Measurements from ENCODE around the gene METAP2. TPM values are rescaled to one million over a fixed set of nuclear protein-coding genes. Genes with fewer than 3 reads are reported as not detected.

The METAP2 gene
- total RNA-seq, 1 experiment from 2014 or later = 112 TPM

DNA sequence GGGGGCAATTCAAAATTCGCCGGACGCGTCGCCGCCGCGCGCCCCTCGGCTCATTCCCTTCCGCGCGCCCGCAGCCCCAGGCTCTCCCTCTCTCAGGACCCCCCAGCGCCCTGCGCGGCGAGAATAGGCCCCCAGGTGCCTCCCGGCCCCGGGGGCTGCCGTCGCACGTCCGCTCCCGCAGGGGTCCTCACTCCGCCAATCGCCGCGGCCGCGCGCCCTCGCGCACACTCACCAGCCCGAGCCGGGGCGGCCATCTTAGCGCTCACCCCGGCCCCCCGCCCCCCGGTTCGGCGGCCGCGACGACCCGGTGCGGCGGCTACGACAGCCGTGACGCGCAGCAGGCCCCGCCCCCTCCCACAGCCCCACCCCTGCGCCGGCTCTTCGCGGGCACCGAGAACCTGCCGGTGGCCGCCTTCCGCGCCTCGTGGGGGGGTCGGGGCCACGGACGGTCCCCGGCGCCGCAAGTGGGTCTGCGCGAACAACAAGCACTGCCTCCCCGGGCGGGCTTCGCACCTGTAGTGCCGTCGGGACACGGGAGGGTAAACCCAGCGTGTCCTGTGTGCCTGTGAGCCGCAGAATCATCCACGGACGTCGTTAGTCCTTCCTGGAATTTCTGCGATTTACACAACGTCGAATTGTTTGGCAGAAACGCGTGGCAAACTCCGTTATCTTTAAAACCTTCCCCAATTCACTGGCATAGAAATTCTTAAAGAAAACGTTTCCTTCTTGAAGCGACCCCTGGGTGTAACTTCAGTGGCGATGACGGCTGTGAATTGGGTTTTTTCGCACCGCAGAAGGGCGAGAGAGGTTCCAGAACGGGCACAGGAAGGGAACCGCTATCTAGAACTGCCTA is 74.8 kb downstream of the METAP2 start (continued):
- TF ChIP-seq, protein P1, sequence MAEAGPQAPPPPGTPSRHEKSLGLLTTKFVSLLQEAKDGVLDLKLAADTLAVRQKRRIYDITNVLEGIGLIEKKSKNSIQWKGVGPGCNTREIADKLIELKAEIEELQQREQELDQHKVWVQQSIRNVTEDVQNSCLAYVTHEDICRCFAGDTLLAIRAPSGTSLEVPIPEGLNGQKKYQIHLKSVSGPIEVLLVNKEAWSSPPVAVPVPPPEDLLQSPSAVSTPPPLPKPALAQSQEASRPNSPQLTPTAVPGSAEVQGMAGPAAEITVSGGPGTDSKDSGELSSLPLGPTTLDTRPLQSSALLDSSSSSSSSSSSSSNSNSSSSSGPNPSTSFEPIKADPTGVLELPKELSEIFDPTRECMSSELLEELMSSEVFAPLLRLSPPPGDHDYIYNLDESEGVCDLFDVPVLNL (CRISPR knock-in tag; IDR thresholded peaks at IDR 0.05; ENCODE audit: borderline replicate concordance, low read depth) = no peak
- TF ChIP-seq, protein P2, sequence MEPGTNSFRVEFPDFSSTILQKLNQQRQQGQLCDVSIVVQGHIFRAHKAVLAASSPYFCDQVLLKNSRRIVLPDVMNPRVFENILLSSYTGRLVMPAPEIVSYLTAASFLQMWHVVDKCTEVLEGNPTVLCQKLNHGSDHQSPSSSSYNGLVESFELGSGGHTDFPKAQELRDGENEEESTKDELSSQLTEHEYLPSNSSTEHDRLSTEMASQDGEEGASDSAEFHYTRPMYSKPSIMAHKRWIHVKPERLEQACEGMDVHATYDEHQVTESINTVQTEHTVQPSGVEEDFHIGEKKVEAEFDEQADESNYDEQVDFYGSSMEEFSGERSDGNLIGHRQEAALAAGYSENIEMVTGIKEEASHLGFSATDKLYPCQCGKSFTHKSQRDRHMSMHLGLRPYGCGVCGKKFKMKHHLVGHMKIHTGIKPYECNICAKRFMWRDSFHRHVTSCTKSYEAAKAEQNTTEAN (CRISPR knock-in tag; IDR thresholded peaks at IDR 0.05) = 0 out of 2 replicates have a peak, but pooled peaks have one; percentile 18
- TF ChIP-seq SMAD4 (CRISPR knock-in tag; IDR thresholded peaks at IDR 0.05) = no peak
- TF ChIP-seq, protein P3, sequence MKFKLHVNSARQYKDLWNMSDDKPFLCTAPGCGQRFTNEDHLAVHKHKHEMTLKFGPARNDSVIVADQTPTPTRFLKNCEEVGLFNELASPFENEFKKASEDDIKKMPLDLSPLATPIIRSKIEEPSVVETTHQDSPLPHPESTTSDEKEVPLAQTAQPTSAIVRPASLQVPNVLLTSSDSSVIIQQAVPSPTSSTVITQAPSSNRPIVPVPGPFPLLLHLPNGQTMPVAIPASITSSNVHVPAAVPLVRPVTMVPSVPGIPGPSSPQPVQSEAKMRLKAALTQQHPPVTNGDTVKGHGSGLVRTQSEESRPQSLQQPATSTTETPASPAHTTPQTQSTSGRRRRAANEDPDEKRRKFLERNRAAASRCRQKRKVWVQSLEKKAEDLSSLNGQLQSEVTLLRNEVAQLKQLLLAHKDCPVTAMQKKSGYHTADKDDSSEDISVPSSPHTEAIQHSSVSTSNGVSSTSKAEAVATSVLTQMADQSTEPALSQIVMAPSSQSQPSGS (CRISPR knock-in tag; IDR thresholded peaks at IDR 0.05; ENCODE audit: borderline replicate concordance, low read depth) = no peak
- TF ChIP-seq, protein P4, sequence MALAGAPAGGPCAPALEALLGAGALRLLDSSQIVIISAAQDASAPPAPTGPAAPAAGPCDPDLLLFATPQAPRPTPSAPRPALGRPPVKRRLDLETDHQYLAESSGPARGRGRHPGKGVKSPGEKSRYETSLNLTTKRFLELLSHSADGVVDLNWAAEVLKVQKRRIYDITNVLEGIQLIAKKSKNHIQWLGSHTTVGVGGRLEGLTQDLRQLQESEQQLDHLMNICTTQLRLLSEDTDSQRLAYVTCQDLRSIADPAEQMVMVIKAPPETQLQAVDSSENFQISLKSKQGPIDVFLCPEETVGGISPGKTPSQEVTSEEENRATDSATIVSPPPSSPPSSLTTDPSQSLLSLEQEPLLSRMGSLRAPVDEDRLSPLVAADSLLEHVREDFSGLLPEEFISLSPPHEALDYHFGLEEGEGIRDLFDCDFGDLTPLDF (CRISPR knock-in tag; IDR thresholded peaks at IDR 0.05) = no peak
- TF ChIP-seq, protein P5, sequence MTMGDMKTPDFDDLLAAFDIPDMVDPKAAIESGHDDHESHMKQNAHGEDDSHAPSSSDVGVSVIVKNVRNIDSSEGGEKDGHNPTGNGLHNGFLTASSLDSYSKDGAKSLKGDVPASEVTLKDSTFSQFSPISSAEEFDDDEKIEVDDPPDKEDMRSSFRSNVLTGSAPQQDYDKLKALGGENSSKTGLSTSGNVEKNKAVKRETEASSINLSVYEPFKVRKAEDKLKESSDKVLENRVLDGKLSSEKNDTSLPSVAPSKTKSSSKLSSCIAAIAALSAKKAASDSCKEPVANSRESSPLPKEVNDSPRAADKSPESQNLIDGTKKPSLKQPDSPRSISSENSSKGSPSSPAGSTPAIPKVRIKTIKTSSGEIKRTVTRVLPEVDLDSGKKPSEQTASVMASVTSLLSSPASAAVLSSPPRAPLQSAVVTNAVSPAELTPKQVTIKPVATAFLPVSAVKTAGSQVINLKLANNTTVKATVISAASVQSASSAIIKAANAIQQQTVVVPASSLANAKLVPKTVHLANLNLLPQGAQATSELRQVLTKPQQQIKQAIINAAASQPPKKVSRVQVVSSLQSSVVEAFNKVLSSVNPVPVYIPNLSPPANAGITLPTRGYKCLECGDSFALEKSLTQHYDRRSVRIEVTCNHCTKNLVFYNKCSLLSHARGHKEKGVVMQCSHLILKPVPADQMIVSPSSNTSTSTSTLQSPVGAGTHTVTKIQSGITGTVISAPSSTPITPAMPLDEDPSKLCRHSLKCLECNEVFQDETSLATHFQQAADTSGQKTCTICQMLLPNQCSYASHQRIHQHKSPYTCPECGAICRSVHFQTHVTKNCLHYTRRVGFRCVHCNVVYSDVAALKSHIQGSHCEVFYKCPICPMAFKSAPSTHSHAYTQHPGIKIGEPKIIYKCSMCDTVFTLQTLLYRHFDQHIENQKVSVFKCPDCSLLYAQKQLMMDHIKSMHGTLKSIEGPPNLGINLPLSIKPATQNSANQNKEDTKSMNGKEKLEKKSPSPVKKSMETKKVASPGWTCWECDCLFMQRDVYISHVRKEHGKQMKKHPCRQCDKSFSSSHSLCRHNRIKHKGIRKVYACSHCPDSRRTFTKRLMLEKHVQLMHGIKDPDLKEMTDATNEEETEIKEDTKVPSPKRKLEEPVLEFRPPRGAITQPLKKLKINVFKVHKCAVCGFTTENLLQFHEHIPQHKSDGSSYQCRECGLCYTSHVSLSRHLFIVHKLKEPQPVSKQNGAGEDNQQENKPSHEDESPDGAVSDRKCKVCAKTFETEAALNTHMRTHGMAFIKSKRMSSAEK (CRISPR knock-in tag; IDR thresholded peaks at IDR 0.05; ENCODE audit: borderline replicate concordance) = 0 out of 2 replicates have a peak, but pooled peaks have one; percentile 22
- no peak for TF ChIP-seq JAZF1 (CRISPR knock-in tag; IDR thresholded peaks at IDR 0.05)
- TF ChIP-seq ZNF263 (CRISPR knock-in tag; IDR thresholded peaks at IDR 0.05; ENCODE audit: low read depth) = no peak
- TF ChIP-seq FOXP1 (CRISPR knock-in tag; IDR thresholded peaks at IDR 0.05; ENCODE audit: borderline replicate concordance) = no peak; the same call in 1 of the 2 replicates
- TF ChIP-seq SMAD3 (CRISPR knock-in tag; IDR thresholded peaks at IDR 0.05; ENCODE audit: borderline replicate concordance) = no peak
- TF ChIP-seq, protein P6, sequence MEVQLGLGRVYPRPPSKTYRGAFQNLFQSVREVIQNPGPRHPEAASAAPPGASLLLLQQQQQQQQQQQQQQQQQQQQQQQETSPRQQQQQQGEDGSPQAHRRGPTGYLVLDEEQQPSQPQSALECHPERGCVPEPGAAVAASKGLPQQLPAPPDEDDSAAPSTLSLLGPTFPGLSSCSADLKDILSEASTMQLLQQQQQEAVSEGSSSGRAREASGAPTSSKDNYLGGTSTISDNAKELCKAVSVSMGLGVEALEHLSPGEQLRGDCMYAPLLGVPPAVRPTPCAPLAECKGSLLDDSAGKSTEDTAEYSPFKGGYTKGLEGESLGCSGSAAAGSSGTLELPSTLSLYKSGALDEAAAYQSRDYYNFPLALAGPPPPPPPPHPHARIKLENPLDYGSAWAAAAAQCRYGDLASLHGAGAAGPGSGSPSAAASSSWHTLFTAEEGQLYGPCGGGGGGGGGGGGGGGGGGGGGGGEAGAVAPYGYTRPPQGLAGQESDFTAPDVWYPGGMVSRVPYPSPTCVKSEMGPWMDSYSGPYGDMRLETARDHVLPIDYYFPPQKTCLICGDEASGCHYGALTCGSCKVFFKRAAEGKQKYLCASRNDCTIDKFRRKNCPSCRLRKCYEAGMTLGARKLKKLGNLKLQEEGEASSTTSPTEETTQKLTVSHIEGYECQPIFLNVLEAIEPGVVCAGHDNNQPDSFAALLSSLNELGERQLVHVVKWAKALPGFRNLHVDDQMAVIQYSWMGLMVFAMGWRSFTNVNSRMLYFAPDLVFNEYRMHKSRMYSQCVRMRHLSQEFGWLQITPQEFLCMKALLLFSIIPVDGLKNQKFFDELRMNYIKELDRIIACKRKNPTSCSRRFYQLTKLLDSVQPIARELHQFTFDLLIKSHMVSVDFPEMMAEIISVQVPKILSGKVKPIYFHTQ (CRISPR knock-in tag; IDR thresholded peaks at IDR 0.05) = no peak
- no peak for TF ChIP-seq RORB (CRISPR knock-in tag; IDR thresholded peaks at IDR 0.05)
- TF ChIP-seq MYBL2 (CRISPR knock-in tag; IDR thresholded peaks at IDR 0.05) = no peak
- no peak for TF ChIP-seq NR2C2 (CRISPR knock-in tag; IDR thresholded peaks at IDR 0.05)
- peak; percentile 46; the same call in 1 of the 2 replicates for TF ChIP-seq TP53 (CRISPR knock-in tag; IDR thresholded peaks at IDR 0.05)
- TF ChIP-seq, protein P7, sequence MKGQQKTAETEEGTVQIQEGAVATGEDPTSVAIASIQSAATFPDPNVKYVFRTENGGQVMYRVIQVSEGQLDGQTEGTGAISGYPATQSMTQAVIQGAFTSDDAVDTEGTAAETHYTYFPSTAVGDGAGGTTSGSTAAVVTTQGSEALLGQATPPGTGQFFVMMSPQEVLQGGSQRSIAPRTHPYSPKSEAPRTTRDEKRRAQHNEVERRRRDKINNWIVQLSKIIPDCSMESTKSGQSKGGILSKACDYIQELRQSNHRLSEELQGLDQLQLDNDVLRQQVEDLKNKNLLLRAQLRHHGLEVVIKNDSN (CRISPR knock-in tag; IDR thresholded peaks at IDR 0.05) = no peak
- TF ChIP-seq, protein P8, sequence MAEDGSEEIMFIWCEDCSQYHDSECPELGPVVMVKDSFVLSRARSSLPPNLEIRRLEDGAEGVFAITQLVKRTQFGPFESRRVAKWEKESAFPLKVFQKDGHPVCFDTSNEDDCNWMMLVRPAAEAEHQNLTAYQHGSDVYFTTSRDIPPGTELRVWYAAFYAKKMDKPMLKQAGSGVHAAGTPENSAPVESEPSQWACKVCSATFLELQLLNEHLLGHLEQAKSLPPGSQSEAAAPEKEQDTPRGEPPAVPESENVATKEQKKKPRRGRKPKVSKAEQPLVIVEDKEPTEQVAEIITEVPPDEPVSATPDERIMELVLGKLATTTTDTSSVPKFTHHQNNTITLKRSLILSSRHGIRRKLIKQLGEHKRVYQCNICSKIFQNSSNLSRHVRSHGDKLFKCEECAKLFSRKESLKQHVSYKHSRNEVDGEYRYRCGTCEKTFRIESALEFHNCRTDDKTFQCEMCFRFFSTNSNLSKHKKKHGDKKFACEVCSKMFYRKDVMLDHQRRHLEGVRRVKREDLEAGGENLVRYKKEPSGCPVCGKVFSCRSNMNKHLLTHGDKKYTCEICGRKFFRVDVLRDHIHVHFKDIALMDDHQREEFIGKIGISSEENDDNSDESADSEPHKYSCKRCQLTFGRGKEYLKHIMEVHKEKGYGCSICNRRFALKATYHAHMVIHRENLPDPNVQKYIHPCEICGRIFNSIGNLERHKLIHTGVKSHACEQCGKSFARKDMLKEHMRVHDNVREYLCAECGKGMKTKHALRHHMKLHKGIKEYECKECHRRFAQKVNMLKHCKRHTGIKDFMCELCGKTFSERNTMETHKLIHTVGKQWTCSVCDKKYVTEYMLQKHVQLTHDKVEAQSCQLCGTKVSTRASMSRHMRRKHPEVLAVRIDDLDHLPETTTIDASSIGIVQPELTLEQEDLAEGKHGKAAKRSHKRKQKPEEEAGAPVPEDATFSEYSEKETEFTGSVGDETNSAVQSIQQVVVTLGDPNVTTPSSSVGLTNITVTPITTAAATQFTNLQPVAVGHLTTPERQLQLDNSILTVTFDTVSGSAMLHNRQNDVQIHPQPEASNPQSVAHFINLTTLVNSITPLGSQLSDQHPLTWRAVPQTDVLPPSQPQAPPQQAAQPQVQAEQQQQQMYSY (CRISPR knock-in tag; IDR thresholded peaks at IDR 0.05) = no peak
- TF ChIP-seq NFE2L1 (CRISPR knock-in tag; IDR thresholded peaks at IDR 0.05) = no peak; the same call in 1 of the 2 replicates
- TF ChIP-seq, protein P9, sequence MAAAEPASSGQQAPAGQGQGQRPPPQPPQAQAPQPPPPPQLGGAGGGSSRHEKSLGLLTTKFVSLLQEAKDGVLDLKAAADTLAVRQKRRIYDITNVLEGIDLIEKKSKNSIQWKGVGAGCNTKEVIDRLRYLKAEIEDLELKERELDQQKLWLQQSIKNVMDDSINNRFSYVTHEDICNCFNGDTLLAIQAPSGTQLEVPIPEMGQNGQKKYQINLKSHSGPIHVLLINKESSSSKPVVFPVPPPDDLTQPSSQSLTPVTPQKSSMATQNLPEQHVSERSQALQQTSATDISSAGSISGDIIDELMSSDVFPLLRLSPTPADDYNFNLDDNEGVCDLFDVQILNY (CRISPR knock-in tag; IDR thresholded peaks at IDR 0.05) = no peak

Data from WTC11 (cell line).